MCF 10A (cell line): Measurements from ENCODE around the gene PHACTR2. TPM values are rescaled to one million over a fixed set of nuclear protein-coding genes. Genes with fewer than 3 reads are reported as not detected.

Experiments used
- BruUV-seq: library from RNA; stranded (reverse); fragments of 400-500 nt; replicated peaks from 2 replicates; lab custom pipeline; 2021; lab: Mats Ljungman, UMichigan
- CTCF ChIA-PET: fragments of 300-600 bp; sonication (Branson Sonifier 250); formaldehyde crosslinking; extraction: SDS; loops from one replicate; lab custom pipeline; 2021; ENCODE audit warnings: antibody characterized with exemption, inconsistent platforms; lab: Yijun Ruan, JAX
- POLR2A ChIA-PET: fragments of 300-600, 350-650 bp; sonication (Branson Sonifier 250); formaldehyde crosslinking; extraction: SDS; loops from one replicate; lab custom pipeline; 2020; ENCODE audit warnings: antibody characterized with exemption, inconsistent platforms; lab: Yijun Ruan, JAX
- DNase-seq: peaks from one replicate; pipeline ENCODE4 v3.0.0-alpha.2; 2018; ENCODE audit not compliant: unreplicated experiment
- H3K27ac Mint-ChIP-seq: one replicate; pipeline ENCODE4 v1.8.0; 2022; ENCODE audit warnings: mild to moderate bottlenecking, low read depth, mixed read lengths; ENCODE audit not compliant: unreplicated experiment
- H3K27me3 Mint-ChIP-seq: one replicate; pipeline ENCODE4 v1.8.0; 2022; ENCODE audit warnings: mixed read lengths; ENCODE audit not compliant: insufficient read depth, unreplicated experiment
- H3K36me3 Mint-ChIP-seq: one replicate; pipeline ENCODE4 v1.8.0; 2022; ENCODE audit warnings: mild to moderate bottlenecking, moderate library complexity, mixed read lengths; ENCODE audit not compliant: insufficient read depth, unreplicated experiment
- H3K4me1 Mint-ChIP-seq: one replicate; pipeline ENCODE4 v1.8.0; 2022; ENCODE audit warnings: mixed read lengths; ENCODE audit not compliant: insufficient read depth, unreplicated experiment
- H3K4me3 Mint-ChIP-seq: one replicate; pipeline ENCODE4 v1.8.0; 2022; ENCODE audit warnings: mild to moderate bottlenecking, moderate library complexity, mixed read lengths; ENCODE audit not compliant: unreplicated experiment
- H3K9me3 Mint-ChIP-seq: one replicate; pipeline ENCODE4 v1.8.0; 2022; ENCODE audit warnings: mixed read lengths; ENCODE audit not compliant: unreplicated experiment
- CTCF ChIP-seq: fragments of 200-600 bp; IDR thresholded peaks from one replicate; pipeline ENCODE4 v1.8.0; 2022; ENCODE audit warnings: antibody characterized with exemption, mild to moderate bottlenecking; ENCODE audit not compliant: unreplicated experiment
- intact Hi-C: fragments of 100-400 bp; cut with micrococcal nuclease; formaldehyde crosslinking; loops from 2 replicates; pipeline ENCODE4 v1.14.1; 2022
- total RNA-seq: library from RNA; stranded (reverse); gene quantifications from 2 replicates; pipeline ENCODE4 v1.2.3, GENCODE V29; 2022

The PHACTR2 gene
- total RNA-seq, 1 experiment from 2014 or later, result 34.4 TPM

DNA sequence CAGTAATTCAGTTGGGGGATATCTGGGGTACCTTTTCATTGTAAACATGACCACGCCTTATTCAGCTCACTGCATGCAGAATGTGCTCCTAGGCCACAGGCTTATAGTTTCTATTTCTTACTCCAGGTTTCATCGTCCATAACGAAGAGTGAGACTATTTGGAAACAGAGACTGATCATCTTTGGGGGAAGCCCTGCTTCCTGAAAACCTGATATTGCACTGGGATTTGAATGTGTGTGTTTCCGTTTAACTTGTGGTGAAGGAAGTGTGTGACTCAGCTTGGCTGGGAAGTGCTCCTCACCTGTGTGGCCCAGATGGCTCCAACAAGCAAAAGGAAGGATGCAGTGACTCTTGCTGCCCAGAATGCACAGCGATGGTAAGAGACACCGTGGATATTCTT, 145.8 kb downstream of the PHACTR2 start:
- ChIA-PET CTCF (interaction anchor here (0.6 to 0.7 kb wide), 3 partner anchors 109 to 262 kb away, joined by 3 to 5 read pairs (median 4); no protein-coding TSS in a partner anchor), POLR2A (interaction anchor here (0.6 kb wide), 1 partner anchor 1711 kb away, joined by 3 read pairs; no protein-coding TSS in a partner anchor)
- intact Hi-C loops, result no loop called here
- no peak for TF ChIP-seq CTCF
- peak; percentile 53 for DNase-seq
- BruUV-seq, result no TSS peak
- Mint-ChIP-seq H3K9me3 (no peaks in the 10 kb centered on the region), H3K4me1 (peaks cover 17% of the 10 kb centered on the region), H3K36me3 (peaks cover 14% of the 10 kb centered on the region), H3K27me3 (no peaks in the 10 kb centered on the region), H3K4me3 (no peak overlapping the region), H3K27ac (no peak overlapping the region)

GRCh38 chr6:143828572-143828971, 150.8 kb downstream of the PHACTR2 start:
- ChIA-PET POLR2A (no interaction called here), CTCF (interaction anchor here (0.6 kb wide), 1 partner anchor 185 kb away, joined by 3 read pairs; no protein-coding TSS in a partner anchor)
- Mint-ChIP-seq H3K36me3 (peaks cover 16% of the 10 kb centered on the region), H3K27me3 (no peaks in the 10 kb centered on the region), H3K9me3 (no peaks in the 10 kb centered on the region), H3K4me1 (peaks cover 5% of the 10 kb centered on the region), H3K27ac (no peak overlapping the region), H3K4me3 (no peak overlapping the region)
- intact Hi-C loops, result no loop called here
- DNase-seq, result no peak
- no TSS peak for BruUV-seq
- no peak for TF ChIP-seq CTCF

GRCh38 chr6:143836150-143836549, 158.4 kb downstream of the PHACTR2 start:
- CTCF ChIA-PET, result interaction anchor here (1.1 kb wide), 1 partner anchor 177 kb away, joined by 3 read pairs; no protein-coding TSS in a partner anchor
- no peaks in the 10 kb centered on the region for H3K36me3 Mint-ChIP-seq
- DNase-seq, result no peak
- no peaks in the 10 kb centered on the region for H3K27me3 Mint-ChIP-seq
- intact Hi-C loops, result no loop called here
- no peaks in the 10 kb centered on the region for H3K9me3 Mint-ChIP-seq
- POLR2A ChIA-PET, result no interaction called here
- H3K4me1 Mint-ChIP-seq, result no peaks in the 10 kb centered on the region
- no peak overlapping the region for H3K4me3 Mint-ChIP-seq
- TF ChIP-seq CTCF, result no peak
- no TSS peak for BruUV-seq
- H3K27ac Mint-ChIP-seq, result no peak overlapping the region

- CTCF ChIA-PET, result interaction anchor here (1.4 kb wide), 1 partner anchor 262 kb away, joined by 3 read pairs; no protein-coding TSS in a partner anchor
- POLR2A ChIA-PET, result no interaction called here
- H3K27ac Mint-ChIP-seq, result peak overlapping the region; percentile 65
Measured at GRCh38 chr6:143838395-143838794, 160.6 kb downstream of the PHACTR2 start.

More at GRCh38 chr6:143838395-143838794, 160.6 kb downstream of the PHACTR2 start:
- BruUV-seq, result no TSS peak
- intact Hi-C loops, result no loop called here
- DNase-seq, result no peak
- Mint-ChIP-seq H3K27me3 (no peaks in the 10 kb centered on the region), H3K36me3 (peaks cover 4% of the 10 kb centered on the region), H3K4me1 (no peaks in the 10 kb centered on the region), H3K9me3 (no peaks in the 10 kb centered on the region), H3K4me3 (no peak overlapping the region)
- TF ChIP-seq CTCF, result no peak
